NCI-H2081 treated with DMSO at 0.1 percent for 48 hours (cell line): ENCODE data around the gene TNFSF15.
"Not testable (repeated sequence)": the region's sequence is repeated elsewhere in the genome, so short reads cannot be mapped to it uniquely, and the experiment has no call there.

ENCODE experiments used
- DNase-seq: peaks from one replicate; lab custom pipeline; 2025; lab: John Stamatoyannopoulos, UW

The TNFSF15 gene

GRCh38 chr9:114746591-114747346, 59.1 kb downstream of the TNFSF15 start:
- DNase-seq, result peak; percentile 10

DNA sequence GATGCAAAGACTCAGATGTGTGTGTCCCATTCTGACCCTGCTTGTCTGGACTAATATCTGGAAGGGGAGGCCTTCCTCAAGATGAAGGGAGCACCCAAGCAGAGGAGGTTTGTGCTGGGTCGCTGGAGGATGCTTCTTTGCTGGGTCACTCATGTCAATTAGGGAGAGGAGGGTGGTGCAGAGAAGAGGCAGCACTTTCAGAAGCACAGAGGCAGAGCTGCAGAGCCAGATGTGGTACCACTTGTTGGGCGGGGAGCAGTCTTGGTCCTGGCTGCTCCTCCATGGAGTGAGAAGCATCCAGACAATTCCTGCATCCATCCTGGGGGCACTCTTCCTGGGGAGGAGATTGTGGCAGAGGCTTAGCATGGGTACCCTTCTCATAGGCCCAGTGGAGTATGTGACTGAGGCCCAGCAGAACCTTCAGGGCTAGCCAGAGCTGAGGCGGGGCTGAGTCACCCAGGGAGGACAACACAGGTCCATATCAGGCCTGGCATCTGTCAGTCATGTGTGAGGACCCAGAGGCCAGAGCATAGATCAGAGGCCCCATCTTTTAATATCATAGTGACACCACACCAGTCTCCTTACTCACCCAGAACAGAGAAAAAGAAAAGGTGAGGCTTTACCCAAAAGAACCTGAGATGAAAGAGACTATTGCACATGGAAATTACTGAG, 59.8 kb downstream of the TNFSF15 start:
- no peak for DNase-seq

DNA sequence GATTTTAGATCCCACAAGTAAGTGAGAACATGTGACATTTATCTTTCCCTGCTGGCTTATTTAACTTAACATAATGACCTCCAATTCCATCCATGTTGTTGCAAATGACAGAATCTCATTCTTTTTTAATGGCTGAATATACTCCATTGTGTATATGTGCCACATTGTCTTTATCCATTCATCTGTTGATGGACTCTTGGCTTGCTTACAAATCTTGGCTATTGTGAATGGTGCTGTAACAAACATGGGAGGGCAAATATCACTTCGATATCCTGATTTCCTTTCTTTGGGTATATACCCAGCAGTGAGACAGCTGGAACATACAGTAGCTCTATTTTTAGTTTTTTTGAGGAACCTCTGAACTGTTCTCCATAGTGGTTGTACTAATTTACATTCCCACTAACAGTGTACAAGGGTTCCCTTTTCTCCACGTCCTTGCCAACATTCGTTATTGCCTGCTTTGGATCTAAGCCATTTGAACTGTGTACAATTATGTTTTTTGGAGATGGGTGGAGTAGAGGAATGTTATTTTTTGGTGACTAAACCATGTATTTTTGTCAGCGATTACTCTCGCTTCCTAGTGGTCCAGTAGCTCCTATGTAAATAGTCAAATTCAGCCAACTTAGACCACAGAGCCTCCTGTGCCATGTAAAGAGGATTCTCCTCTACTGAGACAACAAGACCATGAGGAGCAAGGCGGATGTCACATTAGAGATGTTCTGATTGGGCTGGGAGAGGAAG, 60.6 kb downstream of the TNFSF15 start:
- peak; percentile 70 for DNase-seq

DNA sequence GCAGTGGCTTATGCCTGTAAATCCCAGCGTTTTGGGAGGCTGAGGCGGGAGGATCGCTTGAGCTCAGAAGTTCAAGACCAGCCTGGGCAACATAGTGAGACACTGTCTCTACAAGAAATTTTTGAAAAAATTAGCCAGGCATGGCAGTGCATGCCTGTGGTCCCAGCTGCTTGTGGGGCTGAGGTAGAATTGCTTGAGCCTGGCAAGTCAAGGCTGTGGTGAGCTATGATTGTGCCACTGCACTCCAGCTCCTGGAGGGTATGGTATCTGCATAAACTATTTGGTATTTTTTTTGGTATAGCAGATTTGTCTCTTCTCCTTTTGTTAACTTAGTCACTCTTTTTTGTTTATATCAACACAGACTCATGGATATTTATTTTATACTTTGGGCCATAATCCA, 62.4 kb downstream of the TNFSF15 start:
- DNase-seq, result no peak

DNA sequence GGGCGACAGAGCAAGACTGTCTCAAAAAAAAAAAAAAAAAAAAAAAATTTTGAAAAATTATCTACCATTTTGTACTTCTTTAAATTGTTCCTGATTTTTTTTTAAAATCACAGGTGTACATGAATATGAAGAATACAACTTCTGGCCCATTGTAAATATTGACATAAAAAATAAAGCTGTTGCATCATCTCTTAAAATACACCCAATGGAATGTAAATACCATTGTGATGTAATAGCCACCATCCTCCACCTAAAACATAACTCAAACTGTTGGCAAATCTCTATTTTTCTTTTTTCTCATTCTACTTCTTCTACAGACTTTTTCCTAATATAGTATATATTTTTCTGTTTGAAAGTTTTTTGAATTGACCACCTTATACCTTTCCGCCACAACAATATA, 62.9 kb downstream of the TNFSF15 start:
- no peak for DNase-seq

GRCh38 chr9:114741521-114741920, 64.3 kb downstream of the TNFSF15 start:
- not testable (repeated sequence) for DNase-seq

- peak; percentile 20 for DNase-seq
Measured at GRCh38 chr9:114738581-114739316, 67.1 kb downstream of the TNFSF15 start.

DNA sequence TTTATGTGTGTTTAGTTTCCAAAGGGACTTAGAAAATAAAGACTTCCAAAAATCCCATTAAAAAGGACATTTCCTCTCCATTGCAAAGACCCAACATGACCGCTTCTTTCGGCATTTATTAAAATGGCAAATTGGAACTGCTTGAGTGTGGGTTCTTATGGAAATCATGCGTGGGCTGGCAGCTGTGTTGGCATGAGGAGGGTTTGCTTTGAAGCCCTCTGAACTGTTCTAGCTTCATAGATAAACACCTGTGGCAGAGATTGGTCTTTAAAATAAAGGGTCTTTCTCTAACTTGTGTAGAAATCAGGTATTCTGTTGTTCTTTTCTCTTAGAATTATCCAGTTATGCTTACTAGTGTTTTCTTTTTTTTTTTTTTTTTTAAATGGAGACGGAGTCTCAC, 68.0 kb downstream of the TNFSF15 start:
- DNase-seq, result no peak

DNA sequence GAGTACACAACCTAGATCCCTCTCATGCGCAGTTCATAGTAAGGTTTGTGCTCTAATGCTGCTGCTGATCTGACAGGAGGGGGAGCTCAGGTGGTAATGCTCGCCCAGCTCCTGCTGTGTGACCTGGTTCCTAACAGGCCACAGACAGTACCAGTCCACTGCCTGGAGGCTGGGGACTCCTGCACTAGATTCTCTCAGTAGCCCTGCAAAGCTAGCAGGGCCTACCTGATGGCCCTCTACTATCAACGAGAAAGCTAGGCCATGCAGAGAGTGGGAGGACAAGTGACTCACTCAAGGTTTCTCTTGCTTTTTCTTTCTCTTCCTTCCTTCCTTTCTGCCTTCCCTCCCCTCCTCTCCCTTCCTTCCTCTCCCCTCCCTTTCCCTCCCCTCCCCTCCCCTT, 68.7 kb downstream of the TNFSF15 start:
- no peak for DNase-seq

DNA sequence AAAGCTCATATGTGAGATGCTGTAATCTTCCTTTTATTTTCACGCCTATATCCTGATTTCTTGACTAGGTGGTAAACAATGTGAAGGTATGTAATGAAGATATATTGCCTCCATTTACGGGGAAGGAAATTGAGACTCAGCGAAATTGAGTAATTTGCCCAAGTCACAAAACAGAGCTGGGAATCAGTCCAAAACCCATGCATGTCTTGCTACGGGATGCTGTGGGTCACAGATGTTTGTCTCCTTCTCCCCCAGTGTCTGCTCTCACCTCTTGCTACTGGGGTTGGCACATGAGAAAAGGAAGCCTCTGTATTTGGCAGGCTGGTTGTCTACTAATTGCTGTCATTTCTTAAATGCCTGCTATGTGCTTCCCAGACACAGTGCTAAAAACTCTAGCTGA, 70.1 kb downstream of the TNFSF15 start:
- no peak for DNase-seq

- DNase-seq, result not testable (repeated sequence)
Measured at GRCh38 chr9:114735139-114735538, 70.7 kb downstream of the TNFSF15 start.
